Thyroid gland (tissue), 4 donors: ENCODE data around the gene SYPL2. TPM values are rescaled to one million over a fixed set of nuclear protein-coding genes. Genes with fewer than 3 reads are reported as not detected.

Experiments used
- DNase-seq, 2 donors: peaks; one replicate each; pipeline ENCODE4 v3.0.0-alpha.2; 2019
- H3K27ac ChIP-seq, 3 donors: fragments of 200-600 bp; sonication (generic); 1 replicate in 2 of 3; 2 replicates in 1 of 3; pipeline ENCODE4 v1.5.1; 2016 to 2019; ENCODE audit warnings: mild to moderate bottlenecking in 1 of 3, moderate library complexity in 1 of 3
- H3K27me3 ChIP-seq: fragments of 200-600 bp; sonication (generic); one replicate; pipeline ENCODE4 v1.5.1; 2019
- H3K36me3 ChIP-seq, 2 donors: fragments of 200-600 bp; sonication (generic); one replicate each; pipeline ENCODE4 v1.5.1; 2016 to 2019
- H3K4me1 ChIP-seq, 2 donors: fragments of 200-600 bp; sonication (generic); one replicate each; pipeline ENCODE4 v1.5.1; 2017 to 2019
- H3K4me3 ChIP-seq, 3 donors: fragments of 200-600 bp; sonication (generic); replicated peaks in 1 of 3; 1 replicate in 2 of 3; 2 replicates in 1 of 3; pipeline ENCODE4 v1.5.1; 2016; ENCODE audit warnings: mild to moderate bottlenecking in 1 of 3
- H3K9me3 ChIP-seq: fragments of 200-600 bp; sonication (generic); one replicate; pipeline ENCODE4 v1.5.1; 2017
- POLR2A ChIP-seq, 2 donors: fragments of 450-650 bp; IDR thresholded peaks; one replicate each; pipeline ENCODE4 v1.6.1; 2017; ENCODE audit warnings: antibody characterized with exemption in 2 of 2, mild to moderate bottlenecking in 2 of 2, moderate library complexity in 1 of 2
- WGBS, 2 donors: methylation state at CpG; one replicate each; pipeline ENCODE4 v1.1.5; 2017; 5-methylcytosine and 5-hydroxymethylcytosine counted together
- intact Hi-C: fragments of 100-400 bp; cut with DNase I; formaldehyde crosslinking; loops from one replicate; pipeline ENCODE4 v1.15.1; 2023
- total RNA-seq, 4 donors: library from RNA; depleted of rRNA; stranded (reverse); fragments of >200 nt; gene quantifications; one replicate each; pipeline ENCODE4 v1.2.3, GENCODE V29; 2016
- TF ChIP-seq, protein P1 (sequence below), 6 experiments: fragments of 200-600 bp in 3 of 6; fragments of 450-650 bp in 3 of 6; sonication (generic) in 3 of 6; IDR thresholded peaks; one replicate each; pipeline ENCODE4 v1.5.1; 2016 to 2019; ENCODE audit warnings: antibody characterized with exemption in 6 of 6, mild to moderate bottlenecking in 2 of 6, inconsistent platforms in 1 of 6, moderate library complexity in 1 of 6

Gene SYPL2
- total RNA-seq, 4 donors from 2014 or later: 7.9 to 12.4 (median 9.1) TPM

DNA sequence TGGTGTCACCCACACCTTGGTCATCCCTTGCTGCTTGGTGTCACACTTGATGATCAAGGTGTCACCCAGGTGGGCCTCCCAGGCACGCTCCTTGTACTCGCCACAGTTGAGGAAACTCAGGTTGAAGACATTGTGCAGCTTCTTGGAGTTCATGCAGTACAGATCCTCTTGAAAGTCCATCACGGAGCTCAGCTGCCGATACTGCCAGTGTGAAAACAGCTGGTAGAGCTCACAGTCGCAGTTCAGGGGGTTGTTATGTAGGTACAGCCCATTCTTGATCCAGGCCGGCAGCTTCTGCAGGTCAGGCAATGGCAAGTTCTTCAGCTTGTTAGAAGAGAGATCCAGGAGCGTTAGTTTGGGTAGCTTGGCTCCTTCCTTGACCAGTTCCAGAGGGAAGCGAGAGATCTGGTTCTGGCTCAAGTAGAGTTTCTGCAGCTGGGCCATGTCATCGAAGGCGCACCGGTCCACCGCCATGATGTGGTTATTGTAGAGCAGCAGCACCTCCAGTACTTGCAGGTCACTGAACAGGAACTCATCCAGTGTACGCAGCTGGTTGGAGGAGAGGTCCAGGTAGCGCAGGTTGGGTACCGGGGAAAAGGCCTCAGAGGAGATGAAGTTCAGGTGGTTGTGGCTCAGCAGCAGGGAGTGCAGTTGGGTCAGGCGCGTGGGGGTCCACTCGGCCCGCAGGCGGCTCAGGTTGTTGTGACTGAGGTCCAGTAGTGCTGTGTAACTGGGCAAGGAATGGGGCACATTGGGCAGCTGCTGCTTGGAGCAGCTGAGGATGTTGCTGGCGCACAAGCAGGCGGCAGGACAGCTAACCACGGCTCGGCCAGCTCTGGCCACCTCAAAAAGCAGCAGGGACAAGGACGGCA is 41.9 kb downstream of the SYPL2 start:
- no peaks in the 10 kb centered on the region for H3K36me3 ChIP-seq
- H3K4me1 ChIP-seq: peaks cover 12 to 16% of the 10 kb centered on the region in 2 donors
- WGBS, 2 donors: 92 to 95% methylated on average over 20 to 25 of the region's 25 CpGs
- TF ChIP-seq POLR2A (IDR thresholded peaks at IDR 0.05): no peak
- TF ChIP-seq, protein P1, sequence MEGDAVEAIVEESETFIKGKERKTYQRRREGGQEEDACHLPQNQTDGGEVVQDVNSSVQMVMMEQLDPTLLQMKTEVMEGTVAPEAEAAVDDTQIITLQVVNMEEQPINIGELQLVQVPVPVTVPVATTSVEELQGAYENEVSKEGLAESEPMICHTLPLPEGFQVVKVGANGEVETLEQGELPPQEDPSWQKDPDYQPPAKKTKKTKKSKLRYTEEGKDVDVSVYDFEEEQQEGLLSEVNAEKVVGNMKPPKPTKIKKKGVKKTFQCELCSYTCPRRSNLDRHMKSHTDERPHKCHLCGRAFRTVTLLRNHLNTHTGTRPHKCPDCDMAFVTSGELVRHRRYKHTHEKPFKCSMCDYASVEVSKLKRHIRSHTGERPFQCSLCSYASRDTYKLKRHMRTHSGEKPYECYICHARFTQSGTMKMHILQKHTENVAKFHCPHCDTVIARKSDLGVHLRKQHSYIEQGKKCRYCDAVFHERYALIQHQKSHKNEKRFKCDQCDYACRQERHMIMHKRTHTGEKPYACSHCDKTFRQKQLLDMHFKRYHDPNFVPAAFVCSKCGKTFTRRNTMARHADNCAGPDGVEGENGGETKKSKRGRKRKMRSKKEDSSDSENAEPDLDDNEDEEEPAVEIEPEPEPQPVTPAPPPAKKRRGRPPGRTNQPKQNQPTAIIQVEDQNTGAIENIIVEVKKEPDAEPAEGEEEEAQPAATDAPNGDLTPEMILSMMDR (IDR thresholded peaks at IDR 0.05): no peak
- no peak overlapping the region for H3K27ac ChIP-seq
- intact Hi-C loops: no loop called here
- no peaks in the 10 kb centered on the region for H3K9me3 ChIP-seq
- H3K4me3 ChIP-seq: no peak overlapping the region
- H3K27me3 ChIP-seq: no peaks in the 10 kb centered on the region
- no peak for DNase-seq

DNA sequence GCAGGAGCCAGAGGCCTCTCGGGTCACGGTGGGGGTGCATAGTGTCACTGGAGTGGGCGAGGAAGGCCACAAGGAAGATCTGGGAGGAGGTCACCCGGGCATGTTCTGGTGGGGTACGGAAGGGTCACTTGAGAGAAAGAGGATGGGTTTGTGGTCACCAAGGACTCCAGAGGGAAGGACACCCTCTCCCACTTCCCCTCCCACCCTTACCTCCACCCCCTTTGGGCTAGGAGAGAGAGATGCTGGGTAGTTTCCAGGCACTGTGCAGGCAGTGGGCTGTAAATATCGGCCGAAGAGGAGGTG is 42.5 kb downstream of the SYPL2 start:
- TF ChIP-seq POLR2A (IDR thresholded peaks at IDR 0.05): no peak
- TF ChIP-seq, protein P1 (IDR thresholded peaks at IDR 0.05): no peak
- Histone ChIP-seq H3K27me3 (no peaks in the 10 kb centered on the region), H3K9me3 (no peaks in the 10 kb centered on the region), H3K4me3 (peak overlapping the region in 2 of 3 donors; percentile 18 to 86), H3K36me3 (no peaks in the 10 kb centered on the region), H3K4me1 (peaks cover 12 to 16% of the 10 kb centered on the region in 2 donors), H3K27ac (no peak overlapping the region)
- intact Hi-C loops: no loop called here
- WGBS, 2 donors: 58 to 76% methylated on average over 7 of the region's 7 CpGs
- DNase-seq: no peak

DNA sequence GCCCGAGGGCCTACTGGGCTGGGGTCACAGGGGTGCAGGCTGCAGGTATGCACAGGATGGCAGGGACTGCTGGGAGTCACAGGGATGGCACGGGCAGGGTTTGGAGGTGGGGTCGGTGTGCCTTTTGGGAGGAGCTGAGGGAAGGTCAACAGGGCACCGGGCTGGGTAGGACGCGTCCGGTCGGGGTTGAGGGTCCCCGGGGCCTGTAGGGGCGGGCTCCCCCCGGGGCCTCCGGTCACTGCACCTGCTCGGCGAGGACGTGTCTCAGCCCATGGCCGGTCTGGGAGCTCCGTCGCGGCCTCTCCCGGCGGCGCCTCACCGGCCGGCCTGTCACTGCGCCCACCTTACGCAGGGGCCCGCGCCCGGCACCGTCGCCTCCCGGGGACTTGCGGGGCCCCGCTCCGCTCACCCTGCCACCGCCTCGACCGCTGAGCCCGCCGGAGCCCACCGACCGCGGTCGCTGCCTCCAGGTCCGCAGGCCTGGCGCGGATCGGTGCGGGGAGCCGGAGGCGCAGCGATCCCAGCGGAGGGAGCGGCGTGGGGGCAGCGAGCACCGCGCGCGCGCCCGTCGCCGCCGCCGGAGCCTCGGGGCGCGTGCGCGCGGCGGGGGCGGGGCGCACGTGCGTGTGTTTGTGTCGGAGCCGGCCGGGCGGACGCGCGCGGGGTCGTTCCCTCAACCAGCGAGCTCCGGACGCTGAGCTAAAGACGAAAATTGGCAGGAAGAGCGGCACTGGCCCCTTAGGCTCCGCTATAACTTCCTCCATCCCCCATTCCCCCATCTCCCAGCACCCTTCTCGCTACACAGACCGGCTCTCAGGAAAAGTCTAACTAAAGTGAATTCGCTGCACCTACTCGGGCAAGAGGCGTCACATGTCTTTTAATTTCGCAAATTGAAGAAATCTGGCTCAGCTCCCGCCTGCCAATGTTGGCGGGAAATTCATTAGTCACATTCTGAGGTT is 43.1 kb downstream of the SYPL2 start, which contains the start of gene AMIGO1:
Gene AMIGO1, minus strand, starts transcription at position 552 of the 959 bp plus-strand sequence. CDS start 815 bp downstream, outside the sequence.
- Histone ChIP-seq H3K36me3 (no peaks in the 10 kb centered on the region), H3K27me3 (no peaks in the 10 kb centered on the region), H3K27ac (peak within 1 kb of the TSS in 2 of 3 donors; percentile 38 to 63), H3K4me3 (peak within 1 kb of the TSS; percentile 18 to 86 (median 37)), H3K9me3 (no peaks in the 10 kb centered on the region), H3K4me1 (peaks cover 8 to 13% of the 10 kb centered on the region in 2 donors)
- WGBS, 2 donors: 1% methylated on average over 19 to 31 of the region's 100 CpGs
- TF ChIP-seq POLR2A (IDR thresholded peaks at IDR 0.05): peak in 1 of 2 donors; percentile 30
- TF ChIP-seq, protein P1 (IDR thresholded peaks at IDR 0.05): no peak
- DNase-seq: peak; percentile 65 to 71
- intact Hi-C loops: no loop called here

DNA sequence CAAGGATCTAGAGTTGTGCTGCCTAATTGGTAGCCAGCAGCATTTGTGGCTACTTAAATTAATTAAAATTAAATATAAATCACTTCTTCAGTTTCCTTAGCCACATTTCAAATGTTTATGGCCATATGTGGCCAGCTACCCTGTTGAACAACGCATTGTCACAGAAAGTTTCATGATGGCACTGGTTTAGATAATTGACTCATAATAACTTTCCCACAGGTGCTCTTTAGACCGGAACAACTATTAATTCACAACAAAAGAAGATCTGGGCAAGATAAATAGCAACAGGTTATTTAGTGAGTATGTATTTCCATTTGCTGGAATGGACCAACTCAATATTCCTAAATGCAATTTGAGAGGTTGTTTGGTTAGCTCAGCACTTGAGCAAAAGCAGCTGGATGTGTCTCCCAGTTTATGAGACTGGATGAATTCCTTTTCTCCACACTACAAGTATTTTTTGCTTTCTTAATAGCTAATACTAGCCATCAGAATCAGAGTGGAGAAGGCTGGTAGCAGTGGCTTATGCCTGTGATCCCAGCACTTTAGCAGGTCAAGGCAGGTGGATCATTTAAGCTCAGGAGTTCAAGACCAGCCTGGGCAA is 46.9 kb downstream of the SYPL2 start:
- Histone ChIP-seq H3K4me3 (no peak overlapping the region), H3K27me3 (no peaks in the 10 kb centered on the region), H3K9me3 (no peaks in the 10 kb centered on the region), H3K36me3 (no peaks in the 10 kb centered on the region), H3K4me1 (peaks cover 8 to 13% of the 10 kb centered on the region in 2 donors), H3K27ac (no peak overlapping the region)
- 86 to 89% methylated on average over 2 of the region's 2 CpGs for WGBS, 2 donors
- no peak for DNase-seq
- TF ChIP-seq, protein P1 (IDR thresholded peaks at IDR 0.05): no peak
- no peak for TF ChIP-seq POLR2A (IDR thresholded peaks at IDR 0.05)
- intact Hi-C loops: no loop called here
